Osteoblast (primary cell): ENCODE data around the gene TMEM86A. TPM values are rescaled to one million over a fixed set of nuclear protein-coding genes. Genes with fewer than 3 reads are reported as not detected.
"Not testable (repeated sequence)": the region's sequence is repeated elsewhere in the genome, so short reads cannot be mapped to it uniquely, and the experiment has no call there.

Experiments used
- DNase-seq: peaks from one replicate; pipeline ENCODE4 v3.0.0; 2011; ENCODE audit warnings: low spot score, mixed read lengths; ENCODE audit not compliant: insufficient read length; ENCODE audit errors: missing footprints
- H2AFZ ChIP-seq: 2 replicates; pipeline ENCODE4 v1.6.0; 2011; ENCODE audit warnings: mild to moderate bottlenecking, low read length
- H3K27ac ChIP-seq: 2 replicates; pipeline ENCODE4 v1.5.1; 2011; ENCODE audit warnings: mild to moderate bottlenecking, low read depth, low read length, moderate library complexity
- H3K27me3 ChIP-seq: 2 replicates; pipeline ENCODE4 v1.6.0; 2012; ENCODE audit warnings: mild to moderate bottlenecking, control low read depth, inconsistent platforms, low read length, moderate library complexity; ENCODE audit not compliant: insufficient read depth
- H3K36me3 ChIP-seq: 2 replicates; pipeline ENCODE4 v1.5.1; 2011; ENCODE audit warnings: mild to moderate bottlenecking, low read length, control low read depth, moderate library complexity; ENCODE audit not compliant: insufficient read depth
- H3K4me1 ChIP-seq: 2 replicates; pipeline ENCODE4 v1.5.1; 2011; ENCODE audit warnings: mild to moderate bottlenecking, low read length, control low read depth, moderate library complexity; ENCODE audit not compliant: insufficient read depth
- H3K4me2 ChIP-seq: 2 replicates; pipeline ENCODE4 v1.6.0; 2011; ENCODE audit warnings: mild to moderate bottlenecking, low read length; ENCODE audit not compliant: insufficient read depth
- H3K4me3 ChIP-seq: fragments of 200-600 bp; sonication (generic); 3 replicates; pipeline ENCODE4 v1.5.1; 2012; ENCODE audit warnings: mild to moderate bottlenecking, low read length, inconsistent platforms; ENCODE audit not compliant: insufficient read depth
- H3K79me2 ChIP-seq: 2 replicates; pipeline ENCODE4 v1.6.0; 2012; ENCODE audit warnings: mild to moderate bottlenecking, low read length, control low read depth, inconsistent platforms; ENCODE audit not compliant: insufficient read depth
- H3K9me3 ChIP-seq: 2 replicates; pipeline ENCODE4 v1.5.1; 2011; ENCODE audit warnings: low read depth, low read length, control low read depth
- H4K20me1 ChIP-seq: 2 replicates; pipeline ENCODE4 v1.6.0; 2012; ENCODE audit warnings: mild to moderate bottlenecking, low read length, control low read depth; ENCODE audit not compliant: insufficient read depth
- total RNA-seq: library from RNA; depleted of rRNA; stranded (reverse); fragments of >200 nt; gene quantifications from 2 replicates; pipeline ENCODE4 v1.2.3, GENCODE V29; 2012
- TF ChIP-seq, protein P1 (sequence below): IDR thresholded peaks from 2 replicates; pipeline ENCODE4 v1.5.1; 2011; ENCODE audit warnings: mild to moderate bottlenecking, low read depth, low read length, moderate library complexity; ENCODE audit errors: extremely low read depth

TMEM86A gene
- total RNA-seq, 1 donor, result 3.3 TPM

DNA sequence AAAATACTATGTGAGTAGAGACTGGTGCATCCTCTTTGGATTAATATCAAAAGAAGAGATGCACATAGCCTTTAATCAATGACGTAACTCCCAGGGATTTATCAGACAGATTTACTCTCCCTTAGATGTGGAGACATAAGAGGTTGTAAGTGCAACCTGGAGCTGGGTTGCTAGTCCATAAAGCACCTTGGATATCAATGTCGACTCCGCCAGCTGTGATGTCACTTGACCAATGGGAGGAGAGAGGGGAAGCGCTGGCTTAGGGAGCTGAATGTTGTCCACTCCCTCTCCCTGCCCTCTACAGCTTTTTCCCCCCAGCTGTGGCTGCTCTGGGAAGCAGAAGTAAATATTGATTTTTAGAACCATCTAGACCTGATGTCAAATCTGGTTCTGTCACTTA is 28.9 kb upstream of the TMEM86A start:
- no peaks in the 10 kb centered on the region for H3K9me3 ChIP-seq
- peak overlapping the region; percentile 31 for H2AFZ ChIP-seq
- H3K27ac ChIP-seq, result no peak overlapping the region
- H4K20me1 ChIP-seq, result no peaks in the 10 kb centered on the region
- no peaks in the 10 kb centered on the region for H3K27me3 ChIP-seq
- H3K79me2 ChIP-seq, result no peaks in the 10 kb centered on the region
- TF ChIP-seq, protein P1, sequence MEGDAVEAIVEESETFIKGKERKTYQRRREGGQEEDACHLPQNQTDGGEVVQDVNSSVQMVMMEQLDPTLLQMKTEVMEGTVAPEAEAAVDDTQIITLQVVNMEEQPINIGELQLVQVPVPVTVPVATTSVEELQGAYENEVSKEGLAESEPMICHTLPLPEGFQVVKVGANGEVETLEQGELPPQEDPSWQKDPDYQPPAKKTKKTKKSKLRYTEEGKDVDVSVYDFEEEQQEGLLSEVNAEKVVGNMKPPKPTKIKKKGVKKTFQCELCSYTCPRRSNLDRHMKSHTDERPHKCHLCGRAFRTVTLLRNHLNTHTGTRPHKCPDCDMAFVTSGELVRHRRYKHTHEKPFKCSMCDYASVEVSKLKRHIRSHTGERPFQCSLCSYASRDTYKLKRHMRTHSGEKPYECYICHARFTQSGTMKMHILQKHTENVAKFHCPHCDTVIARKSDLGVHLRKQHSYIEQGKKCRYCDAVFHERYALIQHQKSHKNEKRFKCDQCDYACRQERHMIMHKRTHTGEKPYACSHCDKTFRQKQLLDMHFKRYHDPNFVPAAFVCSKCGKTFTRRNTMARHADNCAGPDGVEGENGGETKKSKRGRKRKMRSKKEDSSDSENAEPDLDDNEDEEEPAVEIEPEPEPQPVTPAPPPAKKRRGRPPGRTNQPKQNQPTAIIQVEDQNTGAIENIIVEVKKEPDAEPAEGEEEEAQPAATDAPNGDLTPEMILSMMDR, result no peak
- peaks cover 11% of the 10 kb centered on the region for H3K4me1 ChIP-seq
- no peaks in the 10 kb centered on the region for H3K36me3 ChIP-seq
- H3K4me3 ChIP-seq, result peak overlapping the region; percentile 46
- peak overlapping the region; percentile 69 for H3K4me2 ChIP-seq
- no peak for DNase-seq

DNA sequence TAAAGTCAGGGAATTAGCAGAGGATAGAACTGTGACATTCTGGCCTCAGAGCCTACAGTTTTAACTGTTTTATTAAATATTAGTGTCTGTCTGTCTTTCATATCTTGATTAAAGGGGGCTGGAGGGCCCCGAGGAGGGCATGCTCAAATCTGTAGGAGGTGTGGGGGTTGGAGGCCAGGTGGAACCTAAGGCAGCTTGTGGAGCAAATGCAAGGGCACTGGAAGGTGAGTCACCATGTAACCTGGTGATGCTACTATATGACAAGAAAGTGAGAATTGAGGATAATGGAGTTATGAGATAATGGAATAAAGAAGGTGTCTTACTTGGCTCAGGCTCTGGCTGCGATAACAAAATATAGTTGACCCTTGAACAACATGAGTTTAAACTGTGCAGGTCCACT is 27.3 kb upstream of the TMEM86A start:
- TF ChIP-seq, protein P1, result no peak
- Histone ChIP-seq H3K79me2 (no peaks in the 10 kb centered on the region), H3K36me3 (no peaks in the 10 kb centered on the region), H4K20me1 (no peaks in the 10 kb centered on the region), H3K4me1 (peaks cover 11% of the 10 kb centered on the region), H2AFZ (no peak overlapping the region), H3K27ac (no peak overlapping the region), H3K4me2 (no peak overlapping the region), H3K4me3 (no peak overlapping the region), H3K9me3 (no peaks in the 10 kb centered on the region), H3K27me3 (no peaks in the 10 kb centered on the region)
- DNase-seq, result no peak

DNA sequence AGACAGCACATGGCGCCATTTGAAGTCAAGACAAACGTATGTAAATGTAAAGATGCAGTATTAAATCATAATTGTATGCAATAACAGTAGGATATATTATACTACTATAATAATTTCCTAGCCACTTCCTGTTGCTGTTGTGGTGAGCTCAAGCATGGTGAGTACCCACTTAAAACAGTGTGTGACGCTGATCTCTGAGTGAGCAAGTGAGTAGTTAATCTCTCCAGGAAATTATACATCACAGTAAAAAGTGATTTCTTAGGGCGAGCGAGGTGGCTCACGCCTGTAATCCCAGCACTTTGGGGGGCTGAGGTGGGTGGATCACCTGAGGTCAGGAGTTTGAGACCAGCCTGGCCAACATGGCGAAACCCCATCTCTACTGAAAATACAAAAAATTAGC is 26.4 kb upstream of the TMEM86A start:
- H3K4me3 ChIP-seq, H2AFZ ChIP-seq, H3K79me2 ChIP-seq, H3K9me3 ChIP-seq, H3K4me2 ChIP-seq, H4K20me1 ChIP-seq, H3K36me3 ChIP-seq, H3K27me3 ChIP-seq, H3K27ac ChIP-seq: not testable (repeated sequence)
- H3K4me1 ChIP-seq, result peaks cover 11% of the 10 kb centered on the region
- peak; percentile 82 for DNase-seq

DNA sequence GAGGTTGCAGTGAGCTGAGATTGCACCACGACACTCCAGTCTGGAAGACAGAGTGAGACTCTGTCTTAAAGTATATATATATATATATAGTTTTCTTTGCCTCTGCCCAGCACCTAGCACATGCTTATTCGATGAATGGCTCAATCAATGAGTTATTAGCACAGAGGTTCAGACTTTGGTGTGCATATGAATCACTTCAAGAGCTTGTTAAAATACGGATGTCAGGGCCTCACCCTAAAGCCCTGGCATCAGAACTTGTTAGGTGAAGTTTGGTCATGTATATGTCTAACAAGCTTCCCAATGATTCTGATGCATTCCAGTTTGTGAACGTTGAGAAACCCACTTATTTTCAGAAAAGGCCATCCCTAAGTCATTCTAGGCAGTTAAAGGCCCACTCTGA is 21.8 kb upstream of the TMEM86A start:
- Histone ChIP-seq H3K4me2 (no peak overlapping the region), H3K4me3 (no peak overlapping the region), H3K27me3 (no peaks in the 10 kb centered on the region), H4K20me1 (no peaks in the 10 kb centered on the region), H3K9me3 (no peaks in the 10 kb centered on the region), H3K79me2 (no peaks in the 10 kb centered on the region), H3K36me3 (no peaks in the 10 kb centered on the region), H2AFZ (no peak overlapping the region), H3K4me1 (no peaks in the 10 kb centered on the region), H3K27ac (no peak overlapping the region)
- no peak for DNase-seq
- TF ChIP-seq, protein P1, result no peak
